Progenitor cell of endocrine pancreas (in vitro differentiated cells): ENCODE data around the gene FCN3. TPM values are rescaled to one million over a fixed set of nuclear protein-coding genes. Genes with fewer than 3 reads are reported as not detected.

Experiments used
- DNase-seq: peaks from one replicate; pipeline ENCODE4 v3.0.0; 2021; ENCODE audit warnings: low spot score; ENCODE audit not compliant: unreplicated experiment
- H3K27ac Mint-ChIP-seq: 2 replicates; pipeline ENCODE4 v1.8.0; 2021; ENCODE audit warnings: mild to moderate bottlenecking, moderate library complexity, mixed read lengths
- H3K27me3 Mint-ChIP-seq: 2 replicates; pipeline ENCODE4 v1.8.0; 2021; ENCODE audit warnings: mixed read lengths
- H3K36me3 Mint-ChIP-seq: 2 replicates; pipeline ENCODE4 v1.8.0; 2022; ENCODE audit warnings: mixed read lengths; ENCODE audit not compliant: insufficient read depth
- H3K4me1 Mint-ChIP-seq: 2 replicates; pipeline ENCODE4 v1.8.0; 2021; ENCODE audit warnings: low read depth, mixed read lengths
- H3K4me3 Mint-ChIP-seq: 2 replicates; pipeline ENCODE4 v1.8.0; 2021; ENCODE audit warnings: low read depth, mild to moderate bottlenecking, moderate library complexity, mixed read lengths
- H3K9me3 Mint-ChIP-seq: 2 replicates; pipeline ENCODE4 v1.8.0; 2021; ENCODE audit warnings: low read depth, mixed read lengths
- CTCF ChIP-seq: fragments of 200-600 bp; sonication (generic); IDR thresholded peaks from one replicate; pipeline ENCODE4 v1.5.0; 2021; ENCODE audit warnings: antibody characterized with exemption, mild to moderate bottlenecking; ENCODE audit not compliant: unreplicated experiment
- long read RNA-seq: library from polyadenylated mRNA; unstranded; transcript quantifications from one replicate; pipeline ENCODE4 v2.0.0, GENCODE V29; 2020
- total RNA-seq: library from RNA; stranded (reverse); gene quantifications from 2 replicates; pipeline ENCODE4 v1.2.1, GENCODE V29; 2021

The FCN3 gene
- not detected in 2 replicates for total RNA-seq
- long read RNA-seq: 0 reads

GRCh38 chr1:27374362-27375086, at the start of gene FCN3:
TSS of gene FCN3 (minus strand) at chr1:27374824. CDS start at chr1:27374818, 6 bp downstream.
- H3K36me3 Mint-ChIP-seq: no peaks in the 10 kb centered on the region
- TF ChIP-seq CTCF: no peak
- H3K27ac Mint-ChIP-seq: no peak within 1 kb of the TSS
- no peak for DNase-seq
- H3K9me3 Mint-ChIP-seq: no peaks in the 10 kb centered on the region
- peaks cover 15% of the 10 kb centered on the region for H3K27me3 Mint-ChIP-seq
- no peak within 1 kb of the TSS for H3K4me3 Mint-ChIP-seq
- H3K4me1 Mint-ChIP-seq: no peaks in the 10 kb centered on the region

GRCh38 chr1:27423709-27424108, 49.1 kb upstream of the FCN3 start:
- no peak for TF ChIP-seq CTCF
- no peak overlapping the region for H3K4me3 Mint-ChIP-seq
- peaks cover 17% of the 10 kb centered on the region for H3K4me1 Mint-ChIP-seq
- no peaks in the 10 kb centered on the region for H3K27me3 Mint-ChIP-seq
- no peaks in the 10 kb centered on the region for H3K9me3 Mint-ChIP-seq
- no peak overlapping the region for H3K27ac Mint-ChIP-seq
- peaks cover 7% of the 10 kb centered on the region for H3K36me3 Mint-ChIP-seq
- DNase-seq: no peak

- Mint-ChIP-seq H3K27ac (peak overlapping the region; percentile 76), H3K9me3 (no peaks in the 10 kb centered on the region), H3K27me3 (no peaks in the 10 kb centered on the region), H3K4me3 (no peak overlapping the region), H3K36me3 (peaks cover 21% of the 10 kb centered on the region), H3K4me1 (peaks cover 33% of the 10 kb centered on the region)
- no peak for TF ChIP-seq CTCF
- no peak for DNase-seq
Measured at GRCh38 chr1:27418326-27419185, 43.9 kb upstream of the FCN3 start.

GRCh38 chr1:27417713-27418112, 43.1 kb upstream of the FCN3 start:
- Mint-ChIP-seq H3K4me3 (no peak overlapping the region), H3K9me3 (no peaks in the 10 kb centered on the region), H3K36me3 (peaks cover 27% of the 10 kb centered on the region), H3K4me1 (peaks cover 33% of the 10 kb centered on the region), H3K27ac (peak overlapping the region; percentile 76), H3K27me3 (no peaks in the 10 kb centered on the region)
- no peak for TF ChIP-seq CTCF
- no peak for DNase-seq

GRCh38 chr1:27416387-27417111, 41.9 kb upstream of the FCN3 start:
- peak overlapping the region; percentile 59 for H3K27ac Mint-ChIP-seq
- no peak overlapping the region for H3K4me3 Mint-ChIP-seq
- peaks cover 29% of the 10 kb centered on the region for H3K36me3 Mint-ChIP-seq
- no peaks in the 10 kb centered on the region for H3K9me3 Mint-ChIP-seq
- TF ChIP-seq CTCF: peak; percentile 57
- no peak for DNase-seq
- H3K4me1 Mint-ChIP-seq: peaks cover 33% of the 10 kb centered on the region
- no peaks in the 10 kb centered on the region for H3K27me3 Mint-ChIP-seq
